ENCODE results near the gene PEPD.
A peak's percentile ranks its signal among the peaks of the same experiment; 100 is the strongest.

The PEPD gene

DNA sequence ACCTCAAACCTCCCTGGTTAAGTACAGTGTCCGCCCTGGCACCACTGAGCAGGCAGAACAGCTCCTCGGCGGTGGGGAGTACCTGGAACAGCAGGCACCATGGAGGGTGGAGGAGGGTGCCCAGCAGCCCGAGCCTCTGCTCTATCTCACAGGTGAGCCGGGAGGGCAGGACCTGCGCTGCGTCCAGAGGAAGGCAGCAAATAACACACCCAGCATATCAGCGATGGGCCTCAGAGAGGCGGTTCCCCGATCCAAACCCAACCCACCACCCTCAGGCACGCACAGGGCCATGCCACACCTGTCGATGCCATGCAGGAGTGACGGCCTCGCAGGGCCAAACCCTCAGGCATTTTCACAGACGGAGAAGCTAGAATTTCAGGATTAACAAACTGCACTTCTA is 11.8 kb downstream of the PEPD start:
- H3K9me3 Mint-ChIP-seq, result peaks cover 0 to 9% of the 10 kb centered on the region in 2 donors
- no peaks in the 10 kb centered on the region for H3K27me3 Mint-ChIP-seq
- no peak overlapping the region for H3K27ac Mint-ChIP-seq
- no peak overlapping the region for H3K4me3 Mint-ChIP-seq
- DNase-seq (no peak), ATAC-seq (no peak)
- H3K4me1 Mint-ChIP-seq, result peaks cover 6% of the 10 kb centered on the region

DNA sequence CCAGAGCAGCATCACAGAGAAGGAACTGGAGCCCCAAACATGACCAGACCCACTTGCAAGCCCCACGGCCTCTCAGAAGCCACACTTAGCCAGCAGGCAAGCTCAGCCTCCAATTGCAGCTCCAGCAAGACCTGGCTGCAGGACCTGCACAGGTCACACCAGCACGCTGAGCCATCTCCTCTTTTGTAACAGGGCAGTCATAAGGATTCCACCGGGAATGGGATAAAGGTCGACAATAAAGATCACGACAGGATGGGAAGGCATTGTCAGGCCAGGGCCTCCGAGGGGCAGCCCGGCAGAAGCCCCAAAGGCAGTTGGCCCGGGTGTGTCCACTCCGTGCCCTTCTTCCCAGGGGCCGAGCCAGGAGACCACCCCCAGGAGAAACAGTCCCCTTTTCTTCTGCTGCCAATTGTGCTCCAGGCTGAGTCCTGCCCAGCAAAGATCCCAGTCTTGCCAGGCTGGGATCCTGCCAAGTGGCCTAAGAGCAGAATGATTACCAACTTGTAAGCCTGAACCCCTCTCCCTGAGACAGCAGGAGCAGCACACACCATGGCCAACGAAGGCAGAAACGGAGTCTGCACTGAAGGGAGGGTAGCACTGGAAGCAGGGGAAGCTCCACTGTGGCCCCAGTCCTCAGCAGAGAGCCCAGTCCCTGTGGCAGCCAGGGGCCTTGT is 12.5 kb downstream of the PEPD start:
- no peaks in the 10 kb centered on the region for H3K4me1 Mint-ChIP-seq
- peaks cover 0 to 9% of the 10 kb centered on the region in 2 donors for H3K9me3 Mint-ChIP-seq
- peak overlapping the region; percentile 34 to 37 for H3K27ac Mint-ChIP-seq
- H3K4me3 Mint-ChIP-seq, result no peak overlapping the region
- no peak for ATAC-seq
- no peak for DNase-seq
- H3K27me3 Mint-ChIP-seq, result no peaks in the 10 kb centered on the region

DNA sequence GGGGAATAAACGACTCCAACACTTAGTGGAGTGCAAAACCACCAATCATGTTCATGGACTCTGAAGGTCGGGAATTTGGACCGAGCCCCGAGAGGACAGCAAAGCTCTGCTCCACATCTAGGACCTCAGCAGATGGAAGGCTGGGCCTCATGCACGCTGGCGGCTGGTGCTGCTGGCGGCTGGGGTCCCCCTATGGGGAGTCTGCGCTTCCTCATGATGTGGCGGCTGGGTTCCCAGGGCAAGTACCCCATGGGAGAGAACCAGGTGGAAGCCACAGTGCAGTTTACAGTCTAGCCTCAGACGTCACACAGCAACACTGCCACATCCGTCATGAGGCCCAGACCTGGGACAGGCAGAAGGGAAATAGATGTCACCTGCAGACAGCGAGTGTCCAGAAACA is 13.2 kb downstream of the PEPD start:
- H3K9me3 Mint-ChIP-seq, result peaks cover 0 to 9% of the 10 kb centered on the region in 2 donors
- no peak overlapping the region for H3K4me3 Mint-ChIP-seq
- no peaks in the 10 kb centered on the region for H3K27me3 Mint-ChIP-seq
- ATAC-seq (no peak), DNase-seq (no peak)
- no peak overlapping the region for H3K27ac Mint-ChIP-seq
- no peaks in the 10 kb centered on the region for H3K4me1 Mint-ChIP-seq

DNA sequence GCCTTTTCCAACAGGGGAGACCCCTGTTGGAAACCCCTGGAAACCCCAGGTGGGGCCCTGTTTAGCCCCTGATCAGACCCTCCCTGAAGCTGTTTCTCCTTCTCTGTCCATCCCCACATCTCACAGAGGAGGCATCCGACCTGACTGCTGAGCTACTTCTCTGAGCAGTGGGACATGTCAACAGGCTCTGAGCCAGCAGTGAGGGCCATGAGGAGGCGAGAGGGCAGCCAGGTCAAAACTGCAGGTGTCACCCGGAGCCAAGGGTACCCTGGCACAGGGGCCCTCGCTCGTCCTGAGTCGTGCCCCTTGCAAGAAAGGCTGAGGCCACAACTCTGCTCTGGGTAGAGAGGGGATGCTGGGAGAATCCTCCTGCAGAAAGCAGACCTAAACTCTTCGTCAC is 13.6 kb downstream of the PEPD start:
- no peaks in the 10 kb centered on the region for H3K27me3 Mint-ChIP-seq
- DNase-seq (no peak), ATAC-seq (no peak)
- H3K9me3 Mint-ChIP-seq, result peaks cover 0 to 9% of the 10 kb centered on the region in 2 donors
- peak overlapping the region in 1 of 2 donors; percentile 43 for H3K27ac Mint-ChIP-seq
- H3K4me1 Mint-ChIP-seq, result no peaks in the 10 kb centered on the region
- no peak overlapping the region for H3K4me3 Mint-ChIP-seq

DNA sequence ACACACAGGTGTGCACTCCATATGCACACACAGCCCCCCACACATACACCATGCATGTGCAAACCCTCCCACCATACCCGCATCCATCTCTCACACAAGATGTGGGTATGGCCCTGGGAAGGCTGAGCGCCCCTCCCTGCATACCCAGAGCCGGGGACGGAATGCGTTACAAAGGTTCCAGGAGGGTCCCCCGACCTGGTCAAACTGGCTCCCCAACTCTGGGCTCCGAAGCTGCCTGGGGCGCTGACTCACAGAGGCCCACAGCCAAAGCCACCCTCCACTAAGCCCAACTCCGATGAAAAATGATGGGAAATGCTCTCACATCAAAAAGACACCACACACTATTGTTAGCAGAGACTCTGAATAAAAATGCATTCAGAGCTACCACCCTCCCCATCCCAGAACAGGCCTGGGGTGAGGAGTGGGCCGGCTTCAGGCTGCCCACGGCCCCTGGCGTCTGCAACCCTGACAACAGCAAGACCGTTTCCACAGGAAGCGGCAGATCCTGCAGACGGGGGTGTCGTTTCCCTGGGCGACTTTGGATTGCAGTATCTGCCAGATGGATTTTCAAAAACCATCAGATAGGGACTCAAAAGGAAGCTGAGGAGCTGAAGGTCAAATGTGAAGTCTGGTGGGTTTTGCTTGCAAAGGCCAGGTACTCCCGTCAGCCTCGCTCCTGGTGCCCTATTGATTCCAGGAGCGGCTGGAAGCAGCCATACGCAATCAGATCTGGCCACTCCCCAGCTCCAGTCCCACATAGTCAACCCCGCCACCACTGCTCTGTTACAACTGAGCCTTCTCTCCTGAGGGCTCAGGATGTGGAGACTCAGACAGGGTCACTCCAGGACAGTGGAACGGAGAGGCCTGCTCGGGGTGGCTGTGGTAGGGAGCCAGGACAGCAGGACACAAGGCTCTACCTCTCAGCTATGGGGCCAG is 14.3 kb downstream of the PEPD start:
- H3K4me3 Mint-ChIP-seq, result no peak overlapping the region
- ATAC-seq, result peak; percentile 39
- H3K9me3 Mint-ChIP-seq, result peaks cover 0 to 9% of the 10 kb centered on the region in 2 donors
- H3K27ac Mint-ChIP-seq, result no peak overlapping the region
- DNase-seq, result no peak
- no peaks in the 10 kb centered on the region for H3K27me3 Mint-ChIP-seq
- no peaks in the 10 kb centered on the region for H3K4me1 Mint-ChIP-seq

DNA sequence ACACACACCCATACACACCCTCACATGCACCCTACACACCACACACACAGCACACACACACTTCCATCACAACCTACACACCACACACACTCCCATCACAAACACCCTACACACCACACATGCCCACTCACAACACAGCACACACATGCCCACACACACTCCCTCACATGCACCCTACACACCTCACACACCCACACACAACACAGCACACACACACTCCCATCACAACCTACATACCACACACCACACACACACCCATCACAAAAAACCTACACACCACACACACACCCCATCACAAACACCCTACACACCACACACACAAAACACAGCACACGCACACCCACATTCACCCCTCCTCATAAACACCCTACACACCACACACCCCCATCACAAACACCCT is 15.1 kb downstream of the PEPD start:
- DNase-seq, result no peak
- Mint-ChIP-seq H3K4me3 (no peak overlapping the region), H3K4me1 (no peaks in the 10 kb centered on the region), H3K27me3 (no peaks in the 10 kb centered on the region), H3K27ac (no peak overlapping the region), H3K9me3 (peaks cover 0 to 9% of the 10 kb centered on the region in 2 donors)
- ATAC-seq, result no peak

DNA sequence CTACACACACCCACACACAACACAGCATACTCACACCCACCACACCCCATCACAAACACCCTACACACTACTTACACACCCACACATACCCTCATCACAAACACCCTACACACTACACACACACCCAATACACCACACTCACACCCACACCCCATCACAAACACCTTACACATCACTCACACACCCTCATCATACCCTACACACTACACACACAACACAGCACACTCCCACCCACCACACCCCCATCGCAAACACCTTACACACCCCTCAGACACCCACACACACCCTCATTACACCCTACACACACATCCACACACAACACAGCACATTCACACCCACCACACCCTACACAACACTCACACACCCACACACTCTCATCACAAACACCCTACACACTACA is 15.8 kb downstream of the PEPD start:
- Mint-ChIP-seq H3K9me3 (peaks cover 0 to 9% of the 10 kb centered on the region in 2 donors), H3K27me3 (no peaks in the 10 kb centered on the region), H3K4me3 (no peak overlapping the region), H3K27ac (no peak overlapping the region), H3K4me1 (no peaks in the 10 kb centered on the region)
- ATAC-seq (no peak), DNase-seq (no peak)

DNA sequence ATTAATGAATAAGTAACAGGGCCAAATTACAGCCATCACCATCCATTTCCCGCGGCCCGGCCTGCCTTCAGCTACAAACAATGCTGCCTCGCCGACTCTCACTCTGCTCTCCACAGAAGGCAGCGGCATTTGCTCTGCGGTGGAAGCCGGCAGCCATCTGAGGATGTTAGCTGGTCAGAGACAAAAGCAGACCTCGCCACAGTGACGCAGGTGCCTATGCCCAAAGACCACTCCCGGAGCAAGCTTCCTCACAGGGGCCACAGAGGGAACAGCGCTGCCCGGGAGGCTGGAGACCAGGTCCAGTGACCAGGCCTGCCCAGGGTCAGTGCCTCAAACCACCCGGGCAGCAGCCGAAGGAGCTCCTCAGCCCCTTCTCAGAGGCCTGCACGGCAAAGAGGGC is 16.4 kb downstream of the PEPD start:
- ATAC-seq (no peak), DNase-seq (no peak)
- Mint-ChIP-seq H3K9me3 (peaks cover 0 to 9% of the 10 kb centered on the region in 2 donors), H3K4me1 (no peaks in the 10 kb centered on the region), H3K27ac (no peak overlapping the region), H3K27me3 (no peaks in the 10 kb centered on the region), H3K4me3 (no peak overlapping the region)

DNA sequence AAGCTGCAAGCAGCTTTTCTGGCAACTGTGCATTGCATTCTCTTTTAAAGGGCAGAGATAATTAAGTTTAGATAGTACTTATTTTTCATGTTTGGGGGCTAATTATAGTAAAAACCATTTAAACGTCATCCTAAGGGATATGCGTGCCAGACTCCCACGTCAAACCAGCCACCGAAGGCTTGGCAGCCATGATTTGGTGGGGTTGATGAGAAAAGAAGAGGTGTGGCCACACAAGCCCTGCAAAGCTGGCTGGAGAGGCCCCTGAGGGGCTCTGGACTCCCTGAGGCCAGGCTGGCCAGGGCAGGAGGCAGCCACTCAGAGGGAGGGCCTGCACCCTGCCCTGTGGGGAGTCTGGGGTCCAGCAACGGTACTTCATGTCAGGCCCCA is 17.5 kb downstream of the PEPD start:
- Mint-ChIP-seq H3K27ac (no peak overlapping the region), H3K4me3 (no peak overlapping the region), H3K9me3 (peaks cover 0 to 9% of the 10 kb centered on the region in 2 donors), H3K4me1 (no peaks in the 10 kb centered on the region), H3K27me3 (no peaks in the 10 kb centered on the region)
- DNase-seq, result no peak
- ATAC-seq, result no peak

DNA sequence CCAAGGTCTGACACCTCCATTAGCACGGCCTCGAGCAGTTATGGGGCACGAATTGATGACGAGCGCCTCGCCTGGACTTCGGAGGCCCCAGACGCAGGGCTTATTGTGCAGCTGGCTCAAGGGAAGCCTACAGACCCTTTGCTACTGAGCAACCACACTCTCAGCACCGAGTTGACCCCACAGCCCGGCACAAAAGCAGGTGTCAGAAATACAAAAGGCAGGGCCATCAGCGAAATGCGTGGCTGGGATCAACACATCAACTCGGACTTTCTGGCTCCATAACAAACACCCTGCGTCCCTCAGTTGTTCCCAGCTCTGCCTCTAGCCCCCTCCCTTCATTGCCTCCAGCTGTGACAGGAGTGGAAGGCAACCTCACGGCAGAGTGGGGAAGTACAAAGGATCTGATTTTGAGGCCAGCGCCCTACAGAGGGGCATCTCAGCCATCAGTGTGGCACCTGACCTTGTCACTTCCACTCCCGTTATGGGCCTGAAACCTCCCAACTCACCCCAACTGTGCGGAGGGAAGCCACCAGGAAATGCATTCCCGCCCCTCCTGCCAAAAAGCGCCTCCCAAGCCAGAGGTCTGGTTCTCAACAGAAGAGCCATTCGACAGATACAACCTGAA is 18.0 kb downstream of the PEPD start:
- DNase-seq, result no peak
- no peak overlapping the region for H3K27ac Mint-ChIP-seq
- no peaks in the 10 kb centered on the region for H3K27me3 Mint-ChIP-seq
- no peak for ATAC-seq
- H3K4me3 Mint-ChIP-seq, result no peak overlapping the region
- H3K4me1 Mint-ChIP-seq, result no peaks in the 10 kb centered on the region
- peaks cover 0 to 9% of the 10 kb centered on the region in 2 donors for H3K9me3 Mint-ChIP-seq

DNA sequence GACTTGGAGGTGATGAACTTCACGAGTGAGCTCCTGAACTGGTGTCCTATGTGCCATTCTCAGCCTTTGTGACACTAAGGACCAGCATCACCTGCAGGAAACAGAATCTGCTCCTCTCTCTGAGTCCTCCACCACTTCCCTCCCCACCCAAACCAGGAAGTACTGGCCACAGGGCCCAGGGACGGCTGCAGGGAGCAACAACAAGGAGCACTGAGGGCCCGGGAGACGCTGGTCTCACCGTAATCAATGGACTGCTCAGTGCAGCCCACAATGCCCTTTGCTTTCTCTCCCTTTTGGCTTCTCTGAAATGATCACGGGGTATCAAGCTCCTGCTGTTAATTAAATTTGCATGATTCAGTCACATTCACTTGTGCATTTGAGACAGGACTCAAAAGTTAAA is 18.6 kb downstream of the PEPD start:
- ATAC-seq, result no peak
- no peak for DNase-seq
- no peaks in the 10 kb centered on the region for H3K4me1 Mint-ChIP-seq
- no peak overlapping the region for H3K4me3 Mint-ChIP-seq
- H3K27me3 Mint-ChIP-seq, result no peaks in the 10 kb centered on the region
- H3K9me3 Mint-ChIP-seq, result peaks cover 0 to 9% of the 10 kb centered on the region in 2 donors
- no peak overlapping the region for H3K27ac Mint-ChIP-seq

DNA sequence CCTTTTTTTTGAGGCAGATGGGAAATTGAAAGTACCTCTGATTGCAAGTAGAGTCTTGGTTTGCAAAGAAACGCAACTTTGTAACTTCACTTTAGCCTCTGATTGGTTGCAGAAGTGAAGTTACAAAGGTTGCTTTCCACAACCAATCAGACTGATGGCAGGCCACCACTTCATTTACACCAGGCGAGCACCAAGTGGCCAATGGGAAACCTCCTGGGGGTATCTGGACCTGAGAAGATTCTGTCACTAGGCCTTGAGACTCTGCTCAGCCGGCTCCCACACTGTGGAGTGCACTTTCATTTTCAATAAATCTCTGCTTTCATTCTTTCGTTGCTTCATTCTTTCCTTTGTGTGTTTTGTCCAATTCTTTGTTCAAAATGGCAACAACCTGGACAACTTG is 19.1 kb downstream of the PEPD start:
- no peaks in the 10 kb centered on the region for H3K27me3 Mint-ChIP-seq
- no peak for DNase-seq
- no peak overlapping the region for H3K27ac Mint-ChIP-seq
- H3K9me3 Mint-ChIP-seq, result peaks cover 0 to 9% of the 10 kb centered on the region in 2 donors
- no peaks in the 10 kb centered on the region for H3K4me1 Mint-ChIP-seq
- no peak for ATAC-seq
- no peak overlapping the region for H3K4me3 Mint-ChIP-seq

DNA sequence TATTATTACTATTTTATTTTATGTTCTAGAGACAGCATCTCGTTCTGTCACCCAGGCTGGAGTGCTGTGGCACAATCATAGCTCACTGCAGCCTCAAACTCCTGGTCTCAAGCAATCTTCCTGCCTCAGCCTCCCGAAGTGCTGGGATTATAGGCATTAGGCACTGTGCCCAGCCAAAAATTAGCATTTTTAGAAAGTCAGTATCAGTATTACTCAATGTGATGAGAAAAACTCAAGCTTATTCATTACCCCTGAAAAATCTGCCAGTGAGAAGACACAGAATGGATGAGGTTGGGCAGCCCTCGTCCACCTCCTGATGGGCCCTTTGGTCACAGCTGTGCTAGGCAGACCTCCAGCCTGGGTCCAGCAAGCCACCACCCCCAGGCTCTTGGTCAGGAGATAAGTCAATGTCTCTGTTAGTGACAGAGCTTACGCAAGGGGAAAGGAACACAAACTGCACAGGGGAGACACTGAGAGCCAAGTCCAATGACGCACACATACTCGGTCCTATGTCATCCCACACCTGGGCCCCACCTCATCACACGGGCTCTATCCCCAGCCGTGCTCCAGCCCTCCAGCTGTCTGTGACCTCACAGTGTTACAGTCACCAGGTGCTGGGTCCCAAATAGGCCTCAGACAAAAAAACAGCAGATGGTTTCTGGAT is 19.8 kb downstream of the PEPD start:
- peaks cover 0 to 9% of the 10 kb centered on the region in 2 donors for H3K9me3 Mint-ChIP-seq
- no peak overlapping the region for H3K27ac Mint-ChIP-seq
- H3K4me3 Mint-ChIP-seq, result no peak overlapping the region
- no peaks in the 10 kb centered on the region for H3K27me3 Mint-ChIP-seq
- DNase-seq, result no peak
- no peaks in the 10 kb centered on the region for H3K4me1 Mint-ChIP-seq
- ATAC-seq, result no peak

DNA sequence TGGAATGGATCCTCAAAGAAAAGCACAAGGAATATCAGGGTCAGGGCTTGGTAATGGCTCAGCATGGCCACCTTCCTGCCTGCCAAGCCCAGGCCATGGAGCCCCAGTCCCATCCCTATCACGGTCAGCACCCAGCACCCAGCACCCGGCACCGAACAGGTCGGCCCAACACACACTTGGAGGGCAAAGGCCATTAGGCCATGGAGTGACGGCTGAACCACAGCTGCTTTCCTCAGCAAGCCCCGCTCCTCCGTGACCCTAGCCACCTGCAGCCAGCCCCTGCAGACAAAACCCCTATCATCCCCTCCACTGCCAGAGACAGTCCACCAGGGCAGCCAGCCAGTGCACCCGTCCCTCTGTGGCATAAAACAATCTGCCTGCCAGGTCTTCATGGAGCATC is 20.6 kb downstream of the PEPD start:
- Mint-ChIP-seq H3K9me3 (peaks cover 0 to under 1% of the 10 kb centered on the region in 2 donors), H3K27me3 (no peaks in the 10 kb centered on the region), H3K4me1 (no peaks in the 10 kb centered on the region), H3K27ac (no peak overlapping the region), H3K4me3 (no peak overlapping the region)
- DNase-seq, result no peak
- ATAC-seq, result no peak

DNA sequence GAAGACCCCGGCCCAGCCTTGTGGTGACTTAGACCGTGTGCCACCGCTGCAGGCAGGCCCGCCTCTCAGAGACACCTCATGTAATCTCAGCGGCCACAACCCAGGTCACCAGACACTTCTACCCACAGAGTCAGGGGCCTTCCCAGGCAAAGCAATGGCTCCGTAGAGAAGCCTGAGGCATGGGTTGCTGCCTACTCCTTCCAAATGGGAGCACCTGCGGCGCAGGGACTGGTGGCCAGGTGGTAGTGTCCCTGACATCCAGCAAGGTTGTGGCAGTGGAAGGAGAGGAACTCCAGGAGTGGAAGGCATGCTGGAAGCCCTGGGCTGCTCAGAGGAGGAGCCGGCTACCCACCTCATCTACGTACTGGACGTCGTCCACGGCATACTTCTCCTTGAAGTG is 21.0 kb downstream of the PEPD start:
- Mint-ChIP-seq H3K9me3 (no peaks in the 10 kb centered on the region), H3K27ac (peak overlapping the region in 1 of 2 donors; percentile 34), H3K27me3 (no peaks in the 10 kb centered on the region), H3K4me1 (no peaks in the 10 kb centered on the region), H3K4me3 (no peak overlapping the region)
- ATAC-seq (no peak), DNase-seq (no peak)

Measured in stimulated activated naive CD8-positive, alpha-beta T cell treated with anti-CD3 and anti-CD28 coated beads, Interleukin-15, amount 100 ng/mL, for 72 hours (primary cell).